ENCODE measurements around the gene UGP2.

GRCh38 chr2:63903003-63903402, 61.3 kb downstream of the UGP2 start:
- TF ChIP-seq CTCF (IDR thresholded peaks at IDR 0.05), result no peak
- TF ChIP-seq POLR2A (IDR thresholded peaks at IDR 0.05; ENCODE audit: low read depth), result no peak
